Kidney glomerular epithelial cell (primary cell): ENCODE measurements around the gene TPSB2.
"Not testable (repeated sequence)": the region's sequence is repeated elsewhere in the genome, so short reads cannot be mapped to it uniquely, and the experiment has no call there.

ENCODE experiments used
- DNase-seq: peaks from one replicate; lab custom pipeline; 2025; lab: John Stamatoyannopoulos, UW

The TPSB2 gene

GRCh38 chr16:1261131-1261892 is 31.3 kb upstream of the TPSB2 start:
- no peak for DNase-seq

GRCh38 chr16:1260101-1260680 is 30.2 kb upstream of the TPSB2 start:
- DNase-seq: no peak

- DNase-seq: no peak
These were observed 29.7 kb upstream of the TPSB2 start for GRCh38 chr16:1259760-1260068.

- no peak for DNase-seq
These were observed 29.1 kb upstream of the TPSB2 start for GRCh38 chr16:1258906-1259759.

- DNase-seq: no peak
These were observed 28.2 kb upstream of the TPSB2 start for GRCh38 chr16:1258225-1258600.

- no peak for DNase-seq
These were observed 27.7 kb upstream of the TPSB2 start for GRCh38 chr16:1257561-1258224.

- no peak for DNase-seq
These were observed 26.9 kb upstream of the TPSB2 start for GRCh38 chr16:1256874-1257322.

GRCh38 chr16:1256296-1256873 is 26.4 kb upstream of the TPSB2 start:
- DNase-seq: not testable (repeated sequence)

GRCh38 chr16:1255276-1256122 is 25.5 kb upstream of the TPSB2 start, which contains the start of gene TPSD1:
TPSD1 (plus strand) TSS chr16:1256069; CDS start chr16:1256281, 212 bp downstream.
- not testable (repeated sequence) for DNase-seq

- not testable (repeated sequence) for DNase-seq
These were observed 24.8 kb upstream of the TPSB2 start for GRCh38 chr16:1254821-1255220.

GRCh38 chr16:1253701-1254364 is 23.8 kb upstream of the TPSB2 start:
- not testable (repeated sequence) for DNase-seq

GRCh38 chr16:1249031-1249755 is 19.2 kb upstream of the TPSB2 start:
- DNase-seq: not testable (repeated sequence)

GRCh38 chr16:1247903-1248537 is 18.0 kb upstream of the TPSB2 start:
- DNase-seq: not testable (repeated sequence)

GRCh38 chr16:1245452-1246020 is 15.6 kb upstream of the TPSB2 start:
- DNase-seq: no peak

GRCh38 chr16:1244881-1245280 is 14.9 kb upstream of the TPSB2 start:
- DNase-seq: no peak

GRCh38 chr16:1243907-1244850 is 14.2 kb upstream of the TPSB2 start:
- not testable (repeated sequence) for DNase-seq

GRCh38 chr16:1243363-1243762 is 13.4 kb upstream of the TPSB2 start:
- not testable (repeated sequence) for DNase-seq

GRCh38 chr16:1241081-1241480 is 11.1 kb upstream of the TPSB2 start:
- not testable (repeated sequence) for DNase-seq
